Activated CD4-positive, alpha-beta T cell treated with anti-CD3 and anti-CD28 coated beads, Interleukin-10, Interleukin-2, amounts not matched to agents 100 ng/mL and 50 ng/mL, durations not matched to agents 16 hours and 8 hours (primary cell): ENCODE measurements around the gene ARHGEF28.

Experiments used
- DNase-seq: peaks from one replicate; pipeline ENCODE4 v3.0.0-alpha.2; 2020

Gene ARHGEF28

DNA sequence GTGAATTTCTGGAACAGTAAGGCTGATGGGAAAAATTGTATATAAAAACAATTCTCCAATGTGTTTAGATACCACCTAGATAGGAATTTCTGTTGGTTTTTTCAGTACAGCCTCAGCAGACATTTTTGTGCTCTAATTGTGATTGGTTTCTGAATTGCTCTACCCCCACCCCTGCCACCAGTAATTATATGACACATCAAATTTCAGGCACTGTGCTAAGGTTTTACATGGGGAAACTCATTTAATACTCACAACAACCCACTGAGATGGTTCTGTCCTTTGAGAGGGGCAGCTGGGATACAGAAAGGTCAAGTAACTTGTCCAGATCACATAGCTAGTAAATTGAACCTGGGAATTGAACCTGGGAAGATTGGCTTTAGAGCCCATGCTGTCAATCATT lies 288.0 kb downstream of the ARHGEF28 start:
- DNase-seq: peak; percentile 13

DNA sequence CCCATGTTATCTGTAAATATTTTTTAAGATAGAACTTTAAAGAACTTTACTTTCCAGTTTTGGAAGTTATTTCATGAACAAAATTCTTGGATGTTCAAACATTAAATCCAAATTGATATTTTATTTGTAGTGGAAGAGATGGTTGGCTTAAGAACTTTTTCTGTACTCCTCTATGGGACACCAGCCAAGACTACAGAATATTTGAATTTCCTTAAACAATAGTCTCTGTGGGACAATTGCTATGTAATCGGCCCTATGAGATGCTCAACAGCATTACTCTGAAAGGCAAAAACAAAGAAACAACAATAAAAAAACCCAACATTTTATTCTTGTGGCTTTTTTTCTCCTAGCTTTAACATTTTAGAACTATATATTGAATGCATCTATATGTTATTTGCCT lies 289.3 kb downstream of the ARHGEF28 start:
- DNase-seq: no peak

DNA sequence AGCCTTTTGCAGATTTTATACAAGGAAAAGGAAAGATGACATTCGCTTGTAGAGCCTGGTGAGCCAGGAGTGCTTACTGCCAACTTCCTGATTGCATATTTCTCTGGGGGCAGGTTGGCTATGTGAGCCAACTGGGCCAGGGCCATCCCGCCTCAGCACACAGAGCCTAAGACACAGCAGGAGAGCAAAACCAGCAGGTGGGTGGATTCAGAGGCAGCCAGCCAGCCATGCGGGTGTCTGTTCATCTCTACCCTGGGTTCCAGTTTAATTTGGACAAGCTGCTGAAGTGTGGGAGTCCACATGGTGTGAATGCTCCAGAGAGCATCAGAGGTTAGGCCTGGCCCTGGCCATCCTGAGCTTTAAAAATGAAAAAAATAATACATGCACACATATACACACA lies 291.4 kb downstream of the ARHGEF28 start:
- no peak for DNase-seq

DNA sequence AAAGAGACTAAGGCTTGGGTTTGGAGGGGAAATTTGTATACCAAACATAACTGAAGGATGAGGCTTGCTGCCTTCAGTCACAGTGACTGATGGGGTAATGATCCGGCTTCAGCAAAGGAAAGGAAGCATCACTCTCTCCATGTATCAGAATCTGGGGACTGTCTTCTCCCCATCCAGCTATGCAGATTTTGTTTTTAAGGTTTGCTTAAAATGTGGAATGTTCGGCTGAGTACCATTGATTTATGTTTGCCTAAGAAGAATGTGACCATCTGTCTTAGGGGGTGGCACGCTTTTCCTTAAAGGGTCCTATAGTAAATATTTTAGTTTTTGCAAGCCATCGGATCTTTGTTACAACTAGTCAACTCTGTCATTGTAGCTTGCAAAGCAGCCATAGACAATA lies 291.9 kb downstream of the ARHGEF28 start:
- DNase-seq: no peak

DNA sequence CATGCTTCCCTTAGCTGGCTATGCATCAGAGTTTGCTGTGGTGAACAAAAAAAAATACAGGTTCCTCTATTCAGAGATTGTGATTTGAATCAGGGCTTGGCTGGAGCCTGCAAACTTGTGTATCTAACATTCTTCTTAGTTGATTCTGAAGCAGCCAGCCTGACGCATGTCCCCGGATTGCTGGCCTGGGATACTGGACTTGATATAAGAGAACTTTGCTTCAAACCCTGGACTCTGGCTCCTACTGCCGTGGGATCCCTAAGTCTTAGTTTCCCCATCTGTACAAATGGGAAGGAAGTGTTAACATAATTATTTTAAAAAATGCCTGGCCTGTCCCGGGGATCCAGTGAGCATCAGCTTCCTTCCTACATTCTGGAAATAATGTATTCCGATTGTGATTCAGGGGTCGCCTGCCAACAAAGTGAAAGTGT lies 292.8 kb downstream of the ARHGEF28 start:
- no peak for DNase-seq

DNA sequence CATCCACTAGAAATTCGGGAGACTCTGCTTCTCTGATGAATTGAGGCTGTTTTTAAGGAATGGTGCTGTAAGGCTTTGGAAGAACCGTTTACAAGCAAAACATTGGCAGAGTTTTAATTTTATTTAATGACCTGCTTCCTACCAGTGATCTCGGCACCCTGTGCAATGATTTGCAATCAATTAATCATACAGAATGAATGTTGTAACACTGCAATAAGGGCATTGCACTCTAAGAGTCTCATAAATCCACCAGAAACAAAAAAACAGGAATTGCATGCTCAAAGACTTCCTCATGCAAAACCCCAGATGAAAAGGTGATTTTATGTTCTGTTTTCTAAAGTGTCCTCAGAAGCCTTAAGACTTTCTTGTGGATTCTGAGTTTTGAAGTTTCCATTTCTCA lies 295.7 kb downstream of the ARHGEF28 start:
- DNase-seq: no peak

DNA sequence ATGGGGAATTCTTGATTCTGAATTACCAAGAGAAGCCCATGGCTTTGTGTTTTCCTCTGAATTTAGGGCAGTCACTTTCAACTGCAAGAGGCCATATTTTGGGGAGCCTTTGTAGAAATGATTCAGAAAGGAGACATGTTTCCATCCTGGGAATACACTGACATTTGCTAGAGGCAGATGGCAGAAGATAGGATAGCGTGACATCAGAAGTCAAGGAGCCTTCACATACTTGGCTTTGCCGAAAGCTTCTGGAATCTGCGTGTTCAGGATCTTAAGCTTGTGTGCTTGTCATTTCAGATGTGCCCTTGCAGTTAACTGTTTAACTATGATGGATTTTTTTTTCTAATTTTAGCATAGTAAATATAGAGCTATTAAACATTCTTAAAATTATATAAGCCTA lies 296.2 kb downstream of the ARHGEF28 start:
- no peak for DNase-seq

DNA sequence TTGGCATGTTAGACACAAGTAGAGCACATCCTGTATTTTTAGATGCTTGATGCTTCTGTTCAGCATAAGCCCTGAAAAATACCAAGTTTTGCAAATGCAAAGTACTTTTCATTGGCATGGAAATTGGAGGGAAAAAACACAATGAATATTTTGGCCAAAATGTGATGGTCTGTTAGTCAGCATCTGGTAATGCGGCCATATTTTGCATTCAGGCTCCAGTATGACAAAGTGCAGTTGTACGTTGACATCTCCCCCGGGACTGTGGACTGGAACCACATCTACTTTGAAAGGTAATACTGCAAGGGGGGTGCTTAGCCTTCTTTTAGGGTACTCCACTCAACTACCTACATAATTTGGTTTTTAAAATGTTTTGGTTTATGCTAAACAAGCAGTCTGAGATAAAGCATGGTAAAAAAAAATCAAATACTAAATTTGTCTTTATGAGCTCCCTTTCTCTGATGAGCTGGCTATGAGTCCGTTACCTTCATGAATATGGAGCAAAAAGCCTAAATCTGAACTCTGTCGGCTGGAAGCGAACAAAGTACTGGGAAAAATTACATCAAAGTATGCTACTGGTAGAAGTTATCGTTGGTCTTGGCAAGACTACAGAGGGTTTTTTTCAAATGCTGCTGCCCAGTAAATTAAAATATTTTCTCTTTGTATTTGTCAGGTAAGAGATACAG lies 297.0 kb downstream of the ARHGEF28 start:
- no peak for DNase-seq

DNA sequence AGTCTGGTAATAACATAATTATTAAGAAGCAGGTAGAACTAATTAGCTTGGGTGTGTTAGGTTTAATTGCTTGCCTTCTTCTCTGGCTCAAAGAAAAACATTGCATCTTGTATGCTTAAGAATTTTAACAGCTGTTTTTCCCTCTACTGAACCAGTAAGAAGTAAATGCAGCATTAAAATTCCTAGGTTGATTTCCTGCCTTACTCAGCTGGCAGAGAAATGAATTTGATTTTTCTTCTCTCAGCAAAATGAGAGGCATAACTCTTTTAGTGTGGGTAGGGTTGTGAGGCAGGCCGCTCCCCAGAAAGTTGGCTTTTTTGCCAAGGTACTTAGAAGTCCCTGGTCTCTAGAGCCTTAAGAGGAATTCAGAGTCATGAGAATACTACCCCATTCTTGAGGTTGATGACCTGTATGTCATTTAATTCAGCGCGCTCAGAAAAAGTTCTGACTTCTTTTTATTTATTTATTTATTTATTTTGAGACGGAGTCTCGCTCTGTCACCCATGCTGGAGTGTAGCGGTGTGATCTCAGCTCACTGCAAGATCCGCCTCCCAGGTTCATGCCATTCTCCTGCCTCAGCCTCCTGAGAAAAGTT lies 302.6 kb downstream of the ARHGEF28 start:
- no peak for DNase-seq

DNA sequence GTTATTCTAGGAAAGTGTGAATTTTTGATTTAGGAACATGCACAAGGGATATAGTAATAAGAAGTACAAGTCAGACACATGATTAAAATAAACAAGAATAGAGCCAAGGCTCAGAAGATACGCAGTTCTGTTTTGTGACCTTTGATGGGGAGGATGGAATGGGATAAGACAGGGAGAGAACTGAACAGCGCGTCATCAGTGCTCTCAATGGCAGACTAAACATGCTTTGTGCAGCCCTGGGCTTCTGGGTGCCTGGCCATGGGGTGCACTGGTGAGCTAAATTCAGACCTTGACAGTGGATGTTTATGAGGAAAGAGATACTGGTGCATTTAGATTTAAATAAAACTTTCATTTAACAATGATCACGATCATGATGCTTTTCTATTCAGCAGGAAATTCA lies 309.7 kb downstream of the ARHGEF28 start:
- DNase-seq: no peak

DNA sequence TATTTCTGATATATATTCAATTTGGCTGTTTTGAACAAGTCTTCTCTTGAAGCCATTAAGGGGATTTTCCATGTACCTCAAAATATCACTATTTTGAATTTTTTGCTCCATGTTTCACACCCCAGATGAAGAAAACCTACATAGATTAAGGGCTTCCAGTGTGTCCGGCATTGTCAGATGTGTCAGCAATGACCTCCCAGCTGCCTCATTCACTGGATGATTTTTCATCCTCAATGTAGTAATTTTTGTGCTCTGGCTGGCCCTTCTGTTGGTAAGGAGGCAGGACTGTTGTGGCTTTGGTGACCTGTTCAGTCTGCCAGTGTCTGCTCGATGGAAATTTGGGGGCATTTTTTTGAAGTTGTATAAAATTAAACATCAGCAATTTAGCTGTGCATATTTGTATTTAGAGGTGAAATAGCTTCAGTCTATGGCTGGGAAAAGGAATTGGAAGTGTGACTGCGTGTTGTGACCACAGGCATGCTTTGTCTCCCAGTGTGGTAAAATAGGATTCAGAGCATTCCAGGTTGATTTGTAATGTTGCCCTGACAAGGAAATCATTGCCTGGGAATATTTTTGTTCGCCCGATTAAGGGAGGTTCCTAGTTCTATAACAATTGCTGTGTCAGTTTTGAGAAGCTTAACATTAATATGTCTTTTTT lies 312.4 kb downstream of the ARHGEF28 start:
- no peak for DNase-seq

DNA sequence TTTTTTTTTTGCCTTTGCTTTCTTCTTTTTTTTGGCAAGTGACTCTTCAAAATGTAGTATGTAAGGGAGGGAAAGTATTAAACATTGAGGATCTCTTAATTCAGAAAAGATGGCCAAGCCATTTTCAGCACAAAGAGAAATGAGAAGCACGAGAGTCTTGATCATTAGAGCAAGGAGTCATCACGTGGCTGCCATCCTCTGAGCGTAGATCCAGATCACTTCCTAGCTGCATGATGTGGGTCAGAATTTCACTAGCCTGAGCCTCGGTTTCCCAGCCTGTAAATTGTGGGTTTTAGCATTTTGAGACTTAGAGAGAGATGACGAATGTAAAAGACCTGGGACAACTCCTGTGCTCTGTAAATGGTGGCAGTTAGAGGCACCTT lies 312.9 kb downstream of the ARHGEF28 start:
- DNase-seq: no peak

DNA sequence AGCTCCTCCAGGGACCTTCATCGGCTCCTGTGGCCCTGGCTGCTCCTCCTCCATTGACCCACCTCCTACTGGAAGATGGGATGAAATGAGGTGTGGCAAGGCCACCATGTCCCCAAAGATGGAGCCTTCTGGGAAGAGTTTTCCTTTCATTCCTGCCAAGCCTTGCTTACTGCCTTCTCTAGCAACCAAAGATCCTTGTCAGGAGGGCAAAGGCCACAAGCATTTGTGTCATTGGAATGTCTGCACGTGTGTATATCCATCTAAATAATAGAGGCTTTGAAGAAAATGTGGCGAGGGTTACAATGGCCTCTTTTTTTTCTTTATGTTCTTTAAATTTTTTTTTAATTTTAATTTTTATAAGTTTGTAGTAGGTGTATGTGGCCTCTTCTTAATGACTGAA lies 313.6 kb downstream of the ARHGEF28 start:
- DNase-seq: no peak

DNA sequence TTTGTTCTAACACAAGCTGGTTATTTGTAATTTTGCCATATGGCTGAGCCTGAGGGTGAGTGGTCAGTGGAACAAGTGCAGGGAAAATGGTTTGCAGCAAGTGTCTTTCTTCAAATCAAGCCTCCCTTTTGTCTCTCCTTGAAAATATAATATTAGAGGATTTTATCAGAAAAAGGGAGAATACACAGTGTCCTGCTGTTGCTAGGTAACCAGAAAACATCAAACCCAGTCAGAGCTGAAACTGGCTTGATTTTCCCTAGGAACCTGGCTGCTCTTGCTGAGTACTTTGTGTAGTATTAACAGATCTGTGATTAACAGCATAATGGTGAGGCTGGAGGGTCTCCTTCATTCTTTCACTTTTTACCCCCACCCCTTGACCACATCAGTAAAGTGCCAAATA lies 314.0 kb downstream of the ARHGEF28 start:
- DNase-seq: no peak

DNA sequence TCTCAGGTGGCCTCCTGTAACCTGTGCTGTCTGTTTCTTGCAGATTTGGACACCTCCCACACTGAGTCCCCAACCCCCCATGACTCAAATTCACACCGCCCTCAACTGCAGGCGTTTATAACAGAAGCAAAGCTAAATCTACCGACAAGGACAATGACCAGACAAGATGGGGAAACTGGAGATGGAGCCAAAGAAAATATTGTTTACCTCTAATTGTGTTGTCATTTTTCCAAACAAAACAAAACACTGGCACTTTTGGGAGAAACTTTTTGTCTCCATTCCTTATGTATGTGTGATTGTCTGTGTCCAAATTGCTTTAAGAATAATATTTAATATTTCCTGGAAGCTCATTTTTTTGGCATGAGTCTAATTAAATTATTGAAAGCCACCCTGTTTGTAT lies 314.8 kb downstream of the ARHGEF28 start:
- no peak for DNase-seq

DNA sequence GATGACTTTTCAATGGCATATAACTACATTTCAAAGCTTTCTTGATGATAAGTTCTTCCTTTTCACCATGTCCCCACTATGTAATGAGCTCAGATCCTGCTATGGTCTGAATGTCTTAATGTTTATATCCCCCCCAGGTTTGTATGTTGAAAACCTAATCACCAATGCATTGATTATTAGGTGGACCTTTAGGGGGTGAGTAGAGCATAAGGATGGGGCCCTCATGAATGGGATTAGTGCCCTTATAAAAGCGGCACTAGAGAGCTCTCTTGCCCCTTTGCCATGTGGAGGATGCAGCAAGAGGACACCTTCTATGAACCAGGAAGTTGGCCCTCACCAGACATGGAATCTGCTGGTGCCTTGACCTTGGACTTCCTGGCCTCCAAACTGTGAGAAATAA lies 316.8 kb downstream of the ARHGEF28 start:
- no peak for DNase-seq

DNA sequence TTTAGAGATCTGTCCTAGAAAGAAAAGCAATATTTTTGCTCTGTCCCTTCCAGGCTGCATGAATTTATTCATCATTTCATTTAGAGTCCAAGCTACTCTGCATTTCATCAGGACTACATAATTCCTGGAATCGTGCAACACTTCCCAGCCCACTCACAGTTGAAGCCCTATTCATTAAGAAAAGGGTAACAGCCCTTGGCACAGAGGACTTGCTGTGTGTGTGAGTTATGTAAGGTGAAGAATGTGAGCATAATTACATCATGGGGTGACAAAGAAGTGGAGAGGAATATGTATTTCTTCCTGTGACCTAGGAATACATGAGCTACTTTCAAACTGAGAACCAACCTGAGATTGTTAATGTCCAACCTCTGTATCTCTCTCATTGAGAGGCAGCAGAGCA lies 317.4 kb downstream of the ARHGEF28 start:
- no peak for DNase-seq

DNA sequence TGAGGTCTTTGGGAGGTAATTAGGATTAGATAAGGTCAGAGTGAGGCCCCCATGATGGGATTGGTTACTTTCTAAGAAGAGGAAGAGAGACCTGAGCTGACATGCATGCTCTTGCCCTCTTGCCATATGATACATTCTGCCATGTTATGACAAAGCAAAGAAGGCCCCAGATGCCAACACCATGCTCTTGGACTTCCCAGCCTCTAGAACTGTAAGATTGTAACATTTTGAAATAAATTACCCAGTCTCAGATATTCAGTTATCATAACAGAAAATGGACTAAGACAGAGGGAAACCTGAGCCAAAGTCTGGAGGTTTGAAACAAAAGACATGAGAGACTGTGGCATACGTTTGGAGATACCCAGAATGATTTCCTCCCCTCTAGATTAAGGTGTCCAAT lies 318.6 kb downstream of the ARHGEF28 start:
- DNase-seq: no peak

DNA sequence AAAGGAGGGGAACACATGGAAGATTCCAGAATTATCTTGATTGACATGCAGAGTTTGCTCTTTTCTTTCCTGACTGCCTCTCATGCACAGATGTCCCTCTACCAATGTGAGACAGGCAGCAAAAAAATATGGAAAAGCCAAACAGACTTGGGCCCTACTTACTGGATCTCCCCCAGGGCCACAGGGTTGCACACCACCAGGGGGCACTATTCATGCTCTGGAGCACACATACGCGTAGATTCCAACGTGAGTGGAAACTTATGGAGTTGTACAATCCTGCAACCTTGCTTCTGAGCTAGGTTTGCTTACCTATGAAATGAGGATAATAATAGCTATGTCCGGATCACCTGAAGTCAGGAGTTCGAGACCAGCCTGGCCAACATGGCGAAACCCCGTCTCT lies 319.5 kb downstream of the ARHGEF28 start:
- peak; percentile 18 for DNase-seq

DNA sequence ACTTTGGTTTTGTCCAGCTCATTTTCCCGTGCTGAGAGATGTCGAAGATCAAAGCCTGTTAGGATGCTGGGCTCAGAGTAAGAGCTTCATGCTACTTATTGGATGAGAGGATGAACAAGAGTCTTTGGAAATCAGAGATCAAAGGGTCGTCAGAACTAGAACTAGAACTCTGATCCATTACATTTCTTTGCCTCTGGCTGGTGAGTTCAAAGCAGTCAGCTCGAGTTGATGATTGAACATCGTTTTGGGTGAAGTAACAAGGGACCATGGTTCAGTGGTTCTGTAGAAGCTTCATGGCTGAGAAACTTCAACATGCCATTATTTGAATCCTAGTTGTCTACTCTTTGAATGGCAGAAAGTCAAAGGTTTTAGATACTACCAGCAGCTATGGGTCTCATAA lies 320.3 kb downstream of the ARHGEF28 start:
- no peak for DNase-seq

DNA sequence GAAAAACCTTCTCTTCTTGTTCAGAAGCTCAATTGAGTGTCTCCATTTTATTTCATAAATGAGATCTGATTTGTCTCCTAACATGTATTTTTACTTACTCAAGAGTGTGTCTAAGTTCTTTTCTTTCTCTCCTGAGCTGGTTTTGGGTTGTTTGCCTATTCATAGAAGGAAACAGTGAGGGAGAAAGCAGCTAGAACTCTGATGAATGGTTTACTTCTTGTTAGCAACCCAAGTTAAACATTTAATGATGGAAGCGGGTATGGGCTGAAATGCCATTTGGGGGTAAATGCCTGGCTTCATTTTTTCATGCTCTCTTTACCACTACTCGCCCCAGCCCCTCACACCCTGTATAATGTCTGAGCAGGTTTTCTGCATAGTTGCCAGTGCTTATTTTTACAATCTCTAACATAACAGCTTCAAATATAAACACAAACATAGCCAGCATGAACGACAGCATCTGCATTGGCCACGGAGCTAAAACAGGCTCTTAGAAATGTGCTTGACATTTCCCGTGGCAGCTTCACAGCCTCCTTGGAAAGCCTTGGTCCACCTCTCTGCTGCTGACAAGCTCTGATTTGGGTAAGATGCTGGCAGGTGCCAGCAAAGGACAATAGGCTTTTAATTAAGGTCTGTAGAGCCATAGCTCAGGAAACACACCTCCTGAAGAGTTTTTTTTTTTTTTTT lies 321.1 kb downstream of the ARHGEF28 start:
- DNase-seq: no peak

DNA sequence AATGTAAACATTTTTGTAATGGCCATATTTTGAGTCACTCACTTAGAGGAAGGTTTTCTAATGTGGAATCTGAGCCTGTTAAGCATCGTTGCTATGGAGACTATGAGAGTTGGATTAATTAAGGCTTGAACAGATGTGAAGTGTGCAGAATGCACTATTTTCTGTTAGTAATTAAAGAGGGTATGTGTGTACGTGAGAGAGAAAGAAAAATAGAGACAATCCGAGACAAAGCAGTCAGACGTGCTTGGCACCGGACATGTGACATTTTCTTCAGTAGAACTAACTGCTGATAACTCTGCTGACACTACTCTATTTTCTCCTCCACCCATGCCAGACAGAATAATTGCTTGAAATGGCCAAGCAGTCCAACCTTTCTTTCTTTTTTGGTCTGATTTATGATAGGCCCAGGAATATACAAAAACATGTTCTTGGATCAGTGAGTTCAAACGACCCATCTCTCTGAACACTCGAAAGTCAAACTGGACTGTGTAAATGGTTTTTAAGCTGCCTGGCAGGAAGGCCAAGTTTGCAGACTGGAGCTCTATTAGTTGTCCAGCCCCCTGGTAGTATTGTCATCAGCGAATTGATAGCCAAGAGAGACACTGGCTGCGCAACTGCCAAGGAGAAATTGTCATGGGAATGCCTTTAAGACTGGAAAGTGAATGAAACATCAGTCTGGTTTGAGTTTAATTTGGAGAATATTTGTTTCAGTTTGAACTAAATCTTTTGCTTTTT lies 322.1 kb downstream of the ARHGEF28 start:
- no peak for DNase-seq

DNA sequence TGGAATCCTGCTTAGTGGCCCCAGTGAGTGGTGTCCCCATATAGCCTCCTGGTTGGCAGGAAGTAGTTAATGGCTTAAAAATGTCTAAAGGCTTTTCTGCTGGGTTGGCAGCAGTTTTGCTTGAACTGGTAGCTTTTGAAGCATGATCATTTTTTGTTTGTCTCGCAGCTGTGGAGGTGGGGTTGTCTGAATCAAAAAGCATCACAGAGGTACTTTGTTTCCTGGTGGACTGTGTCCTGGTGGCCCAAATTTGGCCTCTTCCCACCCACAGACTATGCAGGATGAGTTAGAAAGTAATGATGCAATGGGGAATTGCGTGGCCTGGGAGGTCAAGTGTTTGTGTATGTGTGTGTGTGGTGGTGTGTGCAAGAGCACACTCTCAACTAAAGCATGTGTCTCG lies 322.7 kb downstream of the ARHGEF28 start:
- DNase-seq: no peak
